K562 (cell line): ENCODE measurements around the gene INPP5D. TPM values are rescaled to one million over a fixed set of nuclear protein-coding genes. Genes with fewer than 3 reads are reported as not detected.

Experiments
- CEBPG ChIP-seq, 3 experiments: fragments of 200-800 bp in 1 of 3; sonication (Bioruptor generic) in 1 of 3; sonication (generic) in 1 of 3; formaldehyde crosslinking in 1 of 3; IDR thresholded peaks in 2 of 3; conservative IDR thresholded peaks in 1 of 3; 2 replicates each; pipeline versions ENCODE4 v1.6.1 to v1.8.0; 2016 to 2022; ENCODE audit warnings: missing compliant biosample characterization in 2 of 3, missing genetic modification characterization in 2 of 3, mild to moderate bottlenecking in 1 of 3, missing genetic modification reagents in 1 of 3
- DNMT1 ChIP-seq: fragments of 450-650 bp; IDR thresholded peaks from 2 replicates; pipeline ENCODE4 v1.6.1; 2016; ENCODE audit warnings: antibody characterized with exemption, mild to moderate bottlenecking
- E2F5 ChIP-seq: sonication (generic); formaldehyde crosslinking; IDR thresholded peaks from 2 replicates; pipeline ENCODE4 v1.8.0; 2022; ENCODE audit warnings: mild to moderate bottlenecking, missing genetic modification reagents
- MLX ChIP-seq, 2 experiments: fragments of 450-650 bp in 1 of 2; sonication (generic) in 1 of 2; formaldehyde crosslinking; conservative IDR thresholded peaks; 2 replicates each; pipeline versions ENCODE4 v1.4.0 to v1.8.1; 2020 to 2022; ENCODE audit warnings: mild to moderate bottlenecking in 1 of 2, missing genetic modification reagents in 1 of 2
- MXI1 ChIP-seq: IDR thresholded peaks from 2 replicates; pipeline ENCODE4 v1.6.1; 2011; ENCODE audit warnings: low read depth, mild to moderate bottlenecking, improper control_type of control experiment, low read length
- NR2C1 ChIP-seq, 2 experiments: fragments of 450-650 bp; IDR thresholded peaks; 2 replicates each; pipeline ENCODE4 v1.6.1; 2017; ENCODE audit warnings: mild to moderate bottlenecking in 2 of 2, antibody characterized with exemption in 1 of 2, inconsistent platforms in 1 of 2, missing compliant biosample characterization in 1 of 2, missing genetic modification characterization in 1 of 2
- SPI1 ChIP-seq: IDR thresholded peaks from 2 replicates; pipeline ENCODE4 v1.6.1; 2011; ENCODE audit warnings: low read depth, low read length, control low read depth, borderline replicate concordance
- TEAD4 ChIP-seq, 2 experiments: sonication (generic) in 1 of 2; formaldehyde crosslinking in 1 of 2; IDR thresholded peaks; 2 replicates each; pipeline versions ENCODE4 v1.6.1 to v1.8.0; 2012 to 2022; ENCODE audit warnings: borderline replicate concordance in 1 of 2, inconsistent platforms in 1 of 2, low read length in 1 of 2, mild to moderate bottlenecking in 1 of 2, missing genetic modification reagents in 1 of 2
- XRCC4 ChIP-seq: IDR thresholded peaks from one replicate; pipeline ENCODE4 v1.6.1; 2011; ENCODE audit not compliant: insufficient read depth, insufficient read length; ENCODE audit errors: extremely low read depth
- polyA plus RNA-seq, 8 experiments: library from polyadenylated mRNA; depleted of rRNA in 4 of 8; stranded (reverse) in 5 of 8; unstranded in 3 of 8; fragments of >200 nt; fragmentation: Nextera tagmentation in 2 of 8; fragmentation: Illumina TruSeq in 1 of 8; extraction: Ambion mirVana in 2 of 8; extraction: Trizol in 1 of 8; gene quantifications; 2 replicates each; pipeline versions ENCODE4 v1.2.1 to v1.2.3, GENCODE V29; 2011 to 2014; ENCODE audit warnings: inconsistent platforms in 1 of 8, missing spikeins in 1 of 8
- total RNA-seq, 7 experiments: library from RNA; depleted of rRNA in 6 of 7; stranded (reverse); fragments of >200 nt in 6 of 7; fragmentation: Illumina TruSeq in 2 of 7; extraction: Trizol in 2 of 7; gene quantifications; 2 replicates each; pipeline versions ENCODE4 v1.2.1 to v1.2.3, GENCODE V29; 2011 to 2021; ENCODE audit warnings: low replicate concordance in 1 of 7
- TF ChIP-seq, protein P1 (sequence below): fragments of 450-650 bp; formaldehyde crosslinking; IDR thresholded peaks from 2 replicates; pipeline ENCODE4 v1.4.0; 2020; ENCODE audit warnings: mild to moderate bottlenecking, moderate library complexity
- TF ChIP-seq, protein P2 (sequence below): sonication (generic); formaldehyde crosslinking; IDR thresholded peaks from 2 replicates; pipeline ENCODE4 v1.5.0; 2020; ENCODE audit warnings: missing genetic modification reagents

The INPP5D gene
- total and polyA plus RNA-seq, 9 of the 15 experiments (the other 6 are each of a cell fraction or from before 2014, with no cell fraction given), result 0.55 to 6.2 (median 2.2) TPM

GRCh38 chr2:233091595-233092375 is 31.6 kb downstream of the INPP5D start (continued):
- TF ChIP-seq, protein P1, sequence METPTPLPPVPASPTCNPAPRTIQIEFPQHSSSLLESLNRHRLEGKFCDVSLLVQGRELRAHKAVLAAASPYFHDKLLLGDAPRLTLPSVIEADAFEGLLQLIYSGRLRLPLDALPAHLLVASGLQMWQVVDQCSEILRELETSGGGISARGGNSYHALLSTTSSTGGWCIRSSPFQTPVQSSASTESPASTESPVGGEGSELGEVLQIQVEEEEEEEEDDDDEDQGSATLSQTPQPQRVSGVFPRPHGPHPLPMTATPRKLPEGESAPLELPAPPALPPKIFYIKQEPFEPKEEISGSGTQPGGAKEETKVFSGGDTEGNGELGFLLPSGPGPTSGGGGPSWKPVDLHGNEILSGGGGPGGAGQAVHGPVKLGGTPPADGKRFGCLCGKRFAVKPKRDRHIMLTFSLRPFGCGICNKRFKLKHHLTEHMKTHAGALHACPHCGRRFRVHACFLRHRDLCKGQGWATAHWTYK, result no peak
- TF ChIP-seq MLX (CRISPR knock-in tag; conservative IDR thresholded peaks at IDR 0.05) (no peak), NR2C1 (IDR thresholded peaks at IDR 0.05) (0 out of 2 replicates have a peak, but pooled peaks have one; percentile 29), NR2C1 (tag; IDR thresholded peaks at IDR 0.05) (peak; percentile 56), SPI1 (peak; percentile 49; the same call in 1 of the 2 replicates), DNMT1 (no peak), CEBPG (CRISPR knock-in tag; IDR thresholded peaks at IDR 0.05) (no peak), CEBPG (tag; conservative IDR thresholded peaks at IDR 0.05 in 1 of 2, IDR thresholded peaks at IDR 0.05 in 1 of 2) (peak in 1 of 2 experiments; percentile 30; a peak in 1 of 4 replicates), MXI1 (no peak), TEAD4 (IDR thresholded peaks at IDR 0.05; ENCODE audit: low read length) (peak; percentile 99), TEAD4 (CRISPR knock-in tag; IDR thresholded peaks at IDR 0.05; ENCODE audit: borderline replicate concordance) (no peak), E2F5 (no peak), XRCC4 (no peak)
- TF ChIP-seq, protein P2, sequence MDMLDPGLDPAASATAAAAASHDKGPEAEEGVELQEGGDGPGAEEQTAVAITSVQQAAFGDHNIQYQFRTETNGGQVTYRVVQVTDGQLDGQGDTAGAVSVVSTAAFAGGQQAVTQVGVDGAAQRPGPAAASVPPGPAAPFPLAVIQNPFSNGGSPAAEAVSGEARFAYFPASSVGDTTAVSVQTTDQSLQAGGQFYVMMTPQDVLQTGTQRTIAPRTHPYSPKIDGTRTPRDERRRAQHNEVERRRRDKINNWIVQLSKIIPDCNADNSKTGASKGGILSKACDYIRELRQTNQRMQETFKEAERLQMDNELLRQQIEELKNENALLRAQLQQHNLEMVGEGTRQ, result no peak
